Activated CD4-positive, CD25-positive, alpha-beta regulatory T cell treated with anti-CD3 and anti-CD28 coated beads, Interleukin-2, amount 50 U/mL, for 24 hours (primary cell): ENCODE data around the gene MPP3.
"Not testable (repeated sequence)": the region's sequence is repeated elsewhere in the genome, so short reads cannot be mapped to it uniquely, and the experiment has no call there.

Experiments
- ATAC-seq, 2 donors: fragments of 150-1000 bp; cut with Tn5 transposase; one replicate each; pipeline ENCODE4 v1.10.0; 2021; ENCODE audit warnings: mild to moderate bottlenecking in 1 of 2, moderate library complexity in 1 of 2

MPP3 gene

GRCh38 chr17:43860927-43861622, 28.1 kb upstream of the MPP3 start:
- ATAC-seq = no peak

- ATAC-seq = no peak
Observed at GRCh38 chr17:43860077-43860725, 27.3 kb upstream of the MPP3 start.

- ATAC-seq = no peak
Observed at GRCh38 chr17:43857957-43858600, 25.1 kb upstream of the MPP3 start.

- ATAC-seq = no peak
Observed at GRCh38 chr17:43857141-43857540, 24.2 kb upstream of the MPP3 start.

- ATAC-seq = no peak
Observed at GRCh38 chr17:43856141-43856540, 23.2 kb upstream of the MPP3 start.

- ATAC-seq = no peak
Observed at GRCh38 chr17:43855061-43855460, 22.1 kb upstream of the MPP3 start.

GRCh38 chr17:43854498-43854897, 21.6 kb upstream of the MPP3 start:
- no peak for ATAC-seq

GRCh38 chr17:43853546-43853945, 20.6 kb upstream of the MPP3 start:
- ATAC-seq = no peak

- no peak for ATAC-seq
Observed at GRCh38 chr17:43852571-43852970, 19.6 kb upstream of the MPP3 start.

- ATAC-seq = no peak
Observed at GRCh38 chr17:43849116-43849515, 16.2 kb upstream of the MPP3 start.

- ATAC-seq = no peak
Observed at GRCh38 chr17:43848601-43849000, 15.7 kb upstream of the MPP3 start.

GRCh38 chr17:43846963-43847371, 14.0 kb upstream of the MPP3 start, which contains the start of gene CD300LG:
Gene CD300LG (plus strand): TSS chr17:43847176. CDS start chr17:43847217, 41 bp downstream.
- no peak for ATAC-seq

- ATAC-seq = peak; percentile 86 to 89
Observed at GRCh38 chr17:43846221-43846712, 13.3 kb upstream of the MPP3 start.

- no peak for ATAC-seq
Observed at GRCh38 chr17:43845766-43846165, 12.8 kb upstream of the MPP3 start.

GRCh38 chr17:43844241-43844640, 11.3 kb upstream of the MPP3 start:
- no peak for ATAC-seq

- no peak for ATAC-seq
Observed at GRCh38 chr17:43842975-43843325, 10.0 kb upstream of the MPP3 start.

GRCh38 chr17:43842091-43842974, 9.4 kb upstream of the MPP3 start:
- ATAC-seq = not testable (repeated sequence)

GRCh38 chr17:43841282-43841681, 8.3 kb upstream of the MPP3 start:
- no peak for ATAC-seq

- ATAC-seq = no peak
Observed at GRCh38 chr17:43840814-43841213, 7.9 kb upstream of the MPP3 start.

- ATAC-seq = no peak
Observed at GRCh38 chr17:43839670-43840108, 6.7 kb upstream of the MPP3 start.

GRCh38 chr17:43834106-43834505, 1.2 kb upstream of the MPP3 start:
- no peak for ATAC-seq

GRCh38 chr17:43832168-43832975, 574 bp downstream of the MPP3 start:
- ATAC-seq = no peak
